Measurements from ENCODE around the gene TEX261.

GRCh38 chr2:71043531-71044407 is 49.1 kb upstream of the TEX261 start:
- TF ChIP-seq POLR2AphosphoS5 (IDR thresholded peaks at IDR 0.05; ENCODE audit: insufficient read depth in 1 of 2, low read depth in 1 of 2) (no peak), CTCF (IDR thresholded peaks at IDR 0.05) (no peak)
